IPS DF 19.7 (cell line): Measurements from ENCODE around the gene DYNC2I2.
"Not testable (repeated sequence)": the region's sequence is repeated elsewhere in the genome, so short reads cannot be mapped to it uniquely, and the experiment has no call there.

Experiments used
- DNase-seq: peaks from one replicate; pipeline ENCODE4 v3.0.0-alpha.2; 2013; ENCODE audit warnings: low read depth, low spot score

Gene DYNC2I2

DNA sequence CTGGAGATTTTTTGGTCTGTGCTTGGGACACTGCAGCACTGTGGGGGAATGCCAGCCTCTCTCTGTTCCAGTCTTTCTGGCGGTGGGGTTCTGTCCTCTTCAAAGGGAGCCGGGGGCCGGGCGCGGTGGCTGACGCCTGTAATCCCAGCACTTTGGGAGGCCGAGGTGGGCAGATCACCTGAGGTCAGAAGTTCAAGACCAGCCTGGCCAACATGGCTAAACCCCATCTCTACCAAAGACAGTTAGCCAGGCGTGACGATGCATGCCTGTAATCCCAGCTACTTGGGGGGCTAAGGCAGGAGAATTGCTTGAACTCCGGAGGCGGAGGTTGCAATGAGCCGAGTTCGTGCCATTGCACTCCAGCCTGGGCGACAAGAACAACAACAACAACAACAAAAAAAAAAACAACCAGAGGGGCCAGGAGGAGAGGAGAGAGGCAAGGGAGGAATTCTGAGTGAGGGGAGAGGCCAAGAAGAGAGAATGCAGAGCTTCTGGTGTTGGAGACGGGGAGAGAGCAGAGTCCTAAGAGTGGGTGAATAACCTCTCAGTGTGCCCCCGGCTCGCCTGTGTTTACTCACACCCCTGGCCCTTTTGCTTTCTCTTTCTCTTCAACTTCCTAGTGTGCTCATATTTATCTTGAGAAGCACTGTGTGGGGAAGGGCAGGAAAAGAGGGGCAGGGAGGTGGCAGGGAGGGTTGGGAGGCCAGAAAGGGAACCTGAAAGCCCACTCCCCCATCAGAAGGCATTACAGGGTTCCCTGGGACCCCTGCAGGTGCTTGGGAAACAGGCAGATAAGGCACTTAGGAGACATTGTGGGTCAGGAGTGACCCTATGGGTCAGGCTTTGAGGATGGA, 29.2 kb upstream of the DYNC2I2 start:
- DNase-seq: no peak

DNA sequence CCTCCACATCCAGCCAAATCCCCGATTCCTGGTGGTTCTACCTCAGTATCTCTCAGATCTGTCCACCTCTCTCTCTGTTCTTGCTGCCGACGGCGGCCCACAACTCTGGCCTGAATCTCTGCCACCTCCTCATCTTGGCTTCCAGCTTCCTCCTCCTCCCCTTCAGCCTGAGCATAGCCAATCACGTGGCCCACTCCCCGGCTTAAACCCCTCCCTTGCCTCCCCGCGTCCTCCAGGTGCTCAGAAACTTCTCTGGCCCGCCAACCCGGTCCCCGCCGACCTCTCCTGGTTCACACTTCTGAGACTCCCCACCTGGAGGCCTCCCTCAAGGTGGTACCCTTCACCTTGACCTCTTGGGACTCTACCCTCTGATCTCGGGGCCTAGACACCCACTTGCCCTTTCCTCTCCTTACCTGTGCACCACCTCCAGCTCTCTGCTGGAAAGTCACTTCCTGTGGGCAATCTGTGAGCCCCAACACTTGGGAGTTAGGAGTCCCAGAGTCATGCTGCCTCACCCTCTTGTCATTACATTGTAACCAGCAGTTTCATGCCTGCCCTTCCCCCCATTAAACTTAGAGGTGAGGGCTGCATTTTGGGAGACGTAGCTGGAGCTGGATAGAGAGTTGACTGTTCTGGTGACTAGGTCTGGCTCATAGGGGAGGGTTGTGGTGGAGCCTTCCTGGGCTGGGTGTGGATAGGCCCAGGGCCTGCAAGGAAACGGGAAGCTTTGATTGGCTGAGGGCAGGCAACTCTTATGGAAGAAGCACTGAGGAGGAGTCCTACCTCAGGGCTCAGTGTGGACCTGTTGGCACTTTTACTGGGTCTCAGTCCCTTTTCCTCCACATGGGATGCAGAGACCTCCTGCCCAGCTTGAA, 27.9 kb upstream of the DYNC2I2 start:
- peak; percentile 75 for DNase-seq

DNA sequence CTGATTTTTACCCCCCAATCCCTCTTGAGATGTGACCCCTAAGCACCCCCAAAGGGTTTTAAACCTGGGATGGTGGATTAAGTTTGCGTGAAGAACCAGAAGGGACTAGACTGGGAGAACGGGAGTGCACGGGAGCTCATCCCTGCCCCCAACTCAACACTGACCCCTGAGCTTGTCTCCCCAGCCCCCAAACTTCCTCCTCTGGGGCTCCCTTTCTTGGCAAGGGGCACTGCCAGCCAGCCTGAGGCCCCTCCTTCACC, 27.3 kb upstream of the DYNC2I2 start:
- DNase-seq: no peak

DNA sequence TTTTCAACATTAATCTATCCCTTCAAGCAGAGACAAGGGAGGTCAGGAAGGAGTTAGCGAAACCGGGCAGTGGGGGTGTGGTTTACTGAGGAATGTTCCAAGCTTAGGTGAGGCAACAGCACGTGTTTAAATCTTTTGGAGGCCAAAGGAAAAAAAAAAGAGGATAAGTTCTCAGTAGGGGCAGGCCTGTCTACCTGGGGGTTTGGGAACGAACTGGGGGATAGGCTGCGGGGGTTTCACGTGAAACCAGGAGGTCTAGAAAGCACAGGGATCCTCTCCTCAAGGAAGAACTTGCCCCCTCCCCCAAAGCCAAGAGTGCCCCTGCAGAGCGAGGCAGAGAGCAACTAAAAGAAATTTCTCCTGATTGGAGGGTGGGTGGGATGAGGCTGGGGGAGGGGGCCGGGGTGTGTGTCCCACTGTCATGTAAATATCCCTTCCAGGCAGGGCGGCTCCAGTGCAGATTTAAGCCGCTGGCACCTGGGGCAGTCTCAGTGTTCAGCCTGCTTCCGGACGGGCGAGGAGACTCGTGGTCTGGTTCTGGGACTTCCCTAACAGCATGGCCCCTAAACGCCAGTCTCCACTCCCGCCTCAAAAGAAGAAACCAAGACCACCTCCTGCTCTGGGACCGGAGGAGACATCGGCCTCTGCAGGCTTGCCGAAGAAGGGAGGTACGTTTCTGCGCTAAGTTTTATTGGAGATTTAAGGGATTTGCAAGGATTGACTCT, 26.9 kb upstream of the DYNC2I2 start:
- DNase-seq: peak; percentile 85

DNA sequence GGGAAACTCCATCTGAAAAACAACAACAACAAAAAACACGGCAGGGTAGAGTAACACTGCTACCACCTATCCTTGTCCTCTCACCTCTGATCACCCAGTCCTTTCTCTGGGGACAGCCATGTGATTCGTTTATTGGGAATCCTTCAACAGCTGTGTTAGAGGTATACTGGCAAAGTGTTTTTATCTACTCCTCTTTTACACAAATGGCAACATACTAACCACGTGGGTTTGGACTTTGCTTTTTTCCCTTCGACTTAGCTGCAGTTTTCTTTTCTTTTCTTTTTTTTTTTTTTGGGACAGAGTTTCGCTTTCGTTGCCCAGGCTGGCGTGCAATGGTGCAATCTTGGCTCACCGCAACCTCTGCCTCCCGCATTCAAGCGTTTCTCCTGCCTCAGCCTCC, 21.1 kb upstream of the DYNC2I2 start:
- no peak for DNase-seq

DNA sequence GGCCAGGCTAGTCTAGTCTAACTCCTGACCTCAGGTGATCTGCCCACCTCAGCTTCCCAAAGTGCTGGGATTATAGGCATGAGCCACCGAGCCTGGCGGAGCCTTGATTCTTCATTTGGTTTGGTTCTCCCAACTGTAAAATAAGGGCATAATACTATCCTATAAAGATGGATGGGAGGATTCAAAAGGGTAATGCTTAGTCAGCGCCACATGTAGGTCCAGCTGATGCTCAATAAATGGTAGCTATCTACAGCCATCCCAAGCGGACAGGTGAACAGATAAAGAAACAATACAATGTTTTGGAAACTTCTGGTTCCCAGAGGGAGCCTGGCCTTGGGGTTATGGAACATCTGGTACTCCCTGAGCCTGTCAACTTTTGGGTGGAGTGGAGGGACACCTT, 18.7 kb upstream of the DYNC2I2 start:
- no peak for DNase-seq

DNA sequence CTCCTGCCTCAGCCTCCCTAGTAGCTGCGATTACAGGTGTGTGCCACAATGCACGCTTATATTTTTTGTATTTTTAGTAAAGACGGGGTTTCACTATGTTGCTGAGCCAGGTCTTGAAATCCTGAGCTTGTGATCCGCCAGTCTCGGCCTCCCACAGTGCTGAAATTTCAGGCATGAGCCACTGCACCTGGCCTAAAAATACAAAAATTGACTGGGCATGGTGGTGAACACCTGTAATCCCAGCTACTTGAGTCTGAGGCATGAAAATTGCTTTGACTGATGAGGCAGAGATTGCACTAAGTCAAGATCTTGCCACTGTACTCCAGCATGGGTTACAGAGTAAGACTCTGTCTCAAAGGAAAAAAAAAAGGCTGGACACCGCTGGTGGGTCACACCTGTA, 13.1 kb upstream of the DYNC2I2 start:
- no peak for DNase-seq

DNA sequence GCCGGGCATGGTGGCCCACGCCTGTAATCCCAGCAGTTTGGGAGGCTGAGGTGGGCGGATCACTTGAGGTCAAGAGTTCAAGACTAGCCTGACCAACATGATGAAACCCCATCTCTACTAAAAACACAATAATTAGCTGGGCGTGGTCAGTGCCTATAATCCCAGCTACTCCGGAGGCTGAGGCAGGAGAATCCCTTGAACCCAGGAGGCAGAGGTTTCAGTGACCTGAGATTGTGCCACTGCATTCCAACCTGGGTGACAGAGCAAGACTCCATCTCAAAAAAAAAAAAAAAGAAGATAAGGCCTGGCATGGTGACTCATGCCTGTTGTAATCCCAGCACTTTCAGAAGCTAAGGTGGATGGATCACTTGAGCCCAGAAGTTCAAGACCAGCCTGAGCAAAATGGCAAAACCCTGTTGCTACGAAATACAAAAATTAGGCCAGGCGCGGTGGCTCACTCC, 9.9 kb upstream of the DYNC2I2 start:
- not testable (repeated sequence) for DNase-seq

DNA sequence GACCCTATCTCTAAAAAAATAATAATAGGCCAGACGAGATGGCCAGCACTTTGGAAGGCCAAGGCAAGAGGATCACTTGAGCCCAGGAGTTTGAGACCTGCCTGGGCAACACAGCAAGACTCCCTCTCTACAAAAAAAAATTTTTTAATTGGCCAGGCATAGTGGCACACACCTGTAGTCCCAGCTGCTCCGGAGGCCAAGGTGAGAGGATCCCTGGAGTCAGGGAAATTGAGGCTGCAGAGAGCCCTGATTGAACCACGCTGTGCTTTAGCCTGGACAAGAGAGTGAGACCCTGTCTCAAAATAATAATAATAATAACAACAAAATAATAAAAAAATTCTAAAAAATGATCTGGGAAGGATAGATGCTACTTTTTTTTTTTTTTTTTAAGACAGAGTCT, 1.1 kb upstream of the DYNC2I2 start:
- no peak for DNase-seq

DNA sequence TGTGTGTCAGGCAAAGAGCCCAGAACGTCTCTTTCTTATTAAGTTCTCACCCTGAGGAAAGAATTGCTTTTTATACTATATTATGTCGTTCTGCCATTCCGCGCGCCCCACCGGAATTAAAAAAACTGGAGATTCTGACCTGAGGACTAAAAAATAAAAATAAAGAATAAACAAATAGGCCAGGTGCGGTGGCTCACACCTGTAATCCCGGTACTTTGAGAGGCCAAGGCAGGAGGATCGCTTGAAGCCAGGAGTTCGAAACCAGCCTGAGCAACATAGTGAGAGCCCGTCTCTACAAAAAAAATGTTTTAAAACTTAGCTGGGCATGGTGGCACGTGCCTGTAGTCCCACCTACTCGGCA, 677 bp upstream of the DYNC2I2 start:
- DNase-seq: no peak

DNA sequence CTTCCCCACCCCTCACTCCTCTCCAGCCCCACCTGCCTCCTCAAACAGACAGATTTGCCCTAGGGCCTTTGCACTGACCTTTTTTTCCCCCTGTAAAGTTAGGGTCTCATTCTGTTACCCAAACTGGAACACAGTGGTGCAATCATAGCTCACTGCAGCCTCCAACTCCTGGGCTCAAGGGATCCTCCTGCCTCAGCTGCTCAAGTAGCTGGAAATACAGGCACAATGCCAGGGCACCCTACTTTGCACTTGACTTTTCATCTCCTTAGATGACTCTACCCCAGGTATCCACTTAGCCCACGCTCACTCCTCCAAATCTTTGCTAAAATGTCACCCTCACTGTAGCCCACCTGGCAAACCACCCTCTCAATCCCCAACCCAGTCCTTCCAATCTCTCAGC, 2.2 kb downstream of the DYNC2I2 start:
- no peak for DNase-seq

DNA sequence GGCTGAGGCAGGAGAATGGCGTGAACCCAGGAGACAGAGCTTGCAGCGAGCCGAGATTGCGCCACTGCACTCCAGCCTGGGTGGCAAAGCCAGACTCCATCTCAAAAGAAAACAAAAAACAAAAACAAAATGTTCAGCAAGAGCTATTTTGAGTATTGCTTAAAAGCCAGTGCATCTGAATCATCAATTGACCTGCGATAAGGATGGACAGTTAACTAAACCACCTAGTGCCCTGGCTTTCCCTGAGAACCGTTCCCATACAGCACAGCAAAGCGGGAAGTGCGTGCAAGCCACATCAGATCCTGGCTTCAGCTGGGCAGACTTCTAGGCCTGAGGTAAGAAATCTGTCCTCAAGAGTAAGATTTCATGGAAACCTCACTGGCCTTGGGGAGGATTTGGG, 2.7 kb downstream of the DYNC2I2 start:
- no peak for DNase-seq

DNA sequence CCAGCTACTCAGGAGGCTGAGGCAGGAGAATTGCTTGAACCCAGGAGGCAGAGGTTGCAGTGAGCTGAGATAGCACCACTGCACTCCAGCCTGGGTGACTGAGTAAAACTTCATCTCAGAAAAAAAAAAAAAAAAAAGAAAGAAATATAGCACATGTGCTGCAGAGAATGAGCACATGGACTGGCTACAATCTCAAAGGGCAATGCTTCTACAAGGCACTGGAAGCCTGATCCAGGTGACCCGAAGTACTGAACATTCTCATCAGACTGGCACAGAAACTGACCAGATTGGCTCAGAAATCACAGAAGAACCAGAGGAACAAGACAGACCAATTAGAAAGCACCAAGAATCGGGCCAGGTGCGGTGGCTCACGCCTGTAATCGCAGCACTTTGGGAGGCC, 4.8 kb downstream of the DYNC2I2 start:
- no peak for DNase-seq

DNA sequence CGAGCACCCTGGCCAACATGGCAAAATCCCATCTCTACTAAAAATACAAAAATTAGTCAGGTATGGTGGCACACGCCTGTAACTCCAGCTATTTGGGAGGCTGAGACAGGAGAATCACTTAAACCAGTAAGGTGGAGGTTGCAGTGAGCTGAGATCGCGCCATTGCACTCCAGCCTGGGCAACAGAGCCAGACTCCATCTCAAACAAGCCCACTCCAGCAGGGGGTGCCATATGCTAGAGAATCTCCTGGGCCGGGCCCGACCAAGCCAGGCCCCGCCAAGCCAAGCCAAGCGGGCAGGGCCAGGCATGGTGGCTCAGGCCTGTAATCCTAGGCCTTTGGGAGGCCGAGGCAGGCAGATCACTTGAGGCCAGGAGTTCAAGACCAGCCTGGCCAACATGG, 8.4 kb downstream of the DYNC2I2 start:
- not testable (repeated sequence) for DNase-seq

DNA sequence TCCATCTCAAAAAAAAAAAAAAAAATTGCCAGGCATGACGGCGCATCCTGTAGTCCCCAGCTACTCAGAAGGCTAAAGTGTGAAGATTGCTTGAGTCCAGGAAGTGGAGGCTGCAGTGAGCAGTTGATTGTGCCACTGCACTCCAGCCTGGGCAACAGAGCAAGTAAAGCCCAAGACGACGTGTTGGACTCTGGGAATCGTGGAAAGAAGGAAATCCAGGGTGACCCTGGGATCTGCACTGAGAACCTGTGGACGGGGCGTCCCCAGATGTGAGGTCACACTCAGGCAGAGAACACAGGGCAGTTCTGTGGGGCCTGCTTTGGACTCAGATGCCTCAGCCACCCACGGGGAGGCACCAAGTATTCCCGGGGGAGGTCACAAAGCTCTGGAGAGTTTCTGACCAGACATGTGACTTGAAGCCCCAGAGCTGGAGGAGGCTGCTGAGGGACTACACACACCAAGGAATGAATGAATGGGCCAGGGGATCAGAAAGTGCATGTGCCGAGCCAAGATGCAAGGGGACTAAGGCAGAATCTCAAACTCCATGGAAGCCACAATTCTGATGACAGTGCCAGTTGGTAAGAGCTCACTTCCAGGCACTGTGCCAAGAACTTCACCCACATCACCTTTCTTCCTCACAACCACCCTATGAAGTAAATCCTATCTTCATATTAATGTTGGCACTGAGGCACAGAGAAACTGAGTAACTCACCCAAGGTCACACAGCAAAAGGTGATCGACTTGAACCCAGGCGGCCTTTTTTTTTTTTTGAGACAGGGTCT, 12.9 kb downstream of the DYNC2I2 start:
- DNase-seq: no peak

DNA sequence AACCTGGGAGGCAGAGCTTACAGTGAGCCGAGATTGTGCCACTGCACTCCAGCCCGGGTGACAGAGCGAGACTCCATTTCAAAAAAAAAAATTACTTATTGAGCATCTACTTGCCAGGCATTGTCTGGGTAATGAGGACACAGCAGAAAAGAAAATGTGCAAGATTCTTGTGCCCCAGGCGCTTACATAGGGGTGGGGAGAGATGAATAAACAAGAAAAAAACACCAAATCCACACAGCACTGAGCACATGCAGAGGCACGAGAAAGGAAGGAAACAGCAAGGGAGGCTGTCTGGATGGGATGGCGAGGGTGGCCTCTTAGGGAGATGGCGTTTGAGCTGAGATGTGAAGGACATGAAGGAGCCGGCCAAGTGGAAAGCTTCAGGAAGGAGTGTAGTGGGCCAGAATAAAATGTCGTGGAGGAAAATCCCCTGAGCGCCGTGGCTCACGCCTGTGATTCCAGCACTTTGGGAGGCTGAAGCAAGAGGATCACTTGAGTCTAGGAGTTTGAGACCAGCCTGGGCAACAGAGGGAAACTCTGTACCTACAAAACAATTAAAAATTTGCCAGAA, 13.9 kb downstream of the DYNC2I2 start:
- no peak for DNase-seq

DNA sequence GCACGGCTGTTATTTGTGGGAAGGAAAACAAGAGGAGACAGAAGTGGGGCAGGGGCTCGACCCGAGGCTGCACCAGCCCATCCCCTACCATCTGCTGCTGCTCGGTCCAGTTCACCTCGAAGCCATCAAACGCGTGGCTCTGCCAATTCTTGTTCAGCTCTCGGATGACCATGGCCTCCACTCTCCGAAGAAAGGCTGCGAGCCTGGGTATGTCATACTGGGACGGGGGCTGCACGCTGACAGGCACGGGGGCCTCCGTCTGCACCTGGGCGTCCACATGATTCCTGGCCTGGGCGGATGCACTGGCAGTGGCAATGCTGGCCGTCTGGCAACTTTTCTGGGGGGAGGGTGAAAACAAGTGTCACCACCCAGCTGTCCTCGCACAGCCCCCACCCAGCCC, 16.0 kb downstream of the DYNC2I2 start:
- DNase-seq: no peak

DNA sequence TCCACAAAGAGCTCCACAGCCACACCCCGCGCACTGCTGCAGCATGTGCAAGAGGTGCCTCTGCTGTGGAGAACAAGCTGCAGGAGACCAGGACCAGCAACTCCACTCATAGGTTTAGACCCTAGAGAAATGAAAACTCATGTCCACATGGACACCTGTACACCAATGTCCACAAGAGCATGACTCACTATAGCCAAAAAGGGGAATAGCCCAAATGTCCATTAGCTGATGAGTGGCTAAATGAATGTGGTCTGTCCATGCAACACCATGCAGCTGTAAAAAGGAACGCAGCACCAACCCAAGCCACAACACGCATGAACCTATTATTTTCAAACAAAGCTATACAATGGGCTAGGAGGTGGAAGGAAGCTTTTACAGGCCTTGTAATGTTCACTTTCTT, 18.1 kb downstream of the DYNC2I2 start:
- no peak for DNase-seq

DNA sequence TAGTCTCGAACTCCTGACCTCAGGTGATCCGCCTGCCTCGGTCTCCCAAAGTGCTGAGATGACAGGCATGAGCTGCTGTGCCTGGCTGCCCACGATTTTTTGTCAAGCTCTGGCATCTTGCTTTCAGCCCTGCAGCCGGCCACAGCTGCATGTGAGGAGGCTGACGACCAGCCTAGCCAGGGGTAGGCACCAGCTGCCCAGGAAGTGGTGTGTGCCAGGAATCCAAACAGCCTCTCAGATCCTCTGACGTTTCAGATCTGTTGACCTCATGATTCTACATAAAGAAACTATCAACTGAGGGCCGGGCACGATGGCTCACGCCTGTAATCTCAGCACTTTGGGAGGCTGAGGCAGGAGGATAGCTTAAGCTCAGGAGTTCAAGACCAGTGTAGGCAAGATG, 19.0 kb downstream of the DYNC2I2 start:
- no peak for DNase-seq

DNA sequence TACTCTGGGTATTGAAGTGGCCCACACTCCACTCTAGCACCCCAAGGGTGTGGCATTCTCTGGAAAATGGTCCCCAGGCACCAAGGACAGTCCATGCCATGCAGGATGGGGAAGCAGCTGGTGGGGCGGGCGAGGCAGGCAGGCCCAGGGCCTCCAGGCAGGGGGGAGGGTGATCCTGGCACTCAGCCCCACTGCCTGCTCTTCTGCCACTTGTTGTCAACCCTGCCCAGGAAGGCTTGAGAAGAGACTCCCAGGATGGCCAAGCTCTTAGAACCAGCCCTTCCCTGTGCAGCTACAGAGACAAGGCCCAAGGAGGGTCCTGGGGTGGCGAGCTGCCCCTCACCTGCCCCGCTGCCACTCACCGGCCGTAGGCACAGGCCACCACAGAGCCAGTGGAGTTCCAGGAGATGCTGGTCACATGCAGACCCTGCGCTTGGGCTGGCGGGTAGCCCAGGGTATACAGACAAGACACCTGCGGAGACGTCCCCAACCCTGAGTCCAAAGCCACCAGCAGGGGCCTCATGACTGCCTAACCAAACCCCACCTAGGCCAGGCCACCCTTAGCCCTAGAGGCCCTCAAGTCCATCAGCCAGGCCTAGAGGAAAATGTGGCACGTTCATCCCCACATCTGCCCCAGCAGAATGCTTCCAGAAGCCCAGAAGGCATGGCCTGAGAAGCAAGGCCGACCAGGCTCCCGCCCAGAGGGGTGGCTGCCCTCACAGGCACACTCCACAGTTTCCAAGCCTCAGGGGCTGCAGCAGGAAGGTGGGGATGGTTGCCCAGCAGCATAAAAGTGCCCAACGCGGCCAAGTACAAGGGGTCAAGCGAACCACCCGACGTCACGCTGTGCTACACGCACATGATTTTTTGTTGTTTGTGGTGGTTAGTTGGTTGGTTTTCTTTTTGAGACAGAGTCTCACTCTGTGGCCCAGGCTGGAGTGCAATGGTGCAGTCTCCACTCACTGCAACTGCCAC, 19.8 kb downstream of the DYNC2I2 start:
- DNase-seq: no peak
